SK-N-SH treated with all-trans-retinoic acid at 6 μM for 48 hours (cell line): ENCODE results near the gene SEMA5A.

Experiments used
- ATAC-seq: fragments of 200-7000 bp; cut with Tn5 transposase; 3 replicates; pipeline ENCODE4 v1.9.1; 2020; ENCODE audit warnings: mild to moderate bottlenecking, moderate library complexity
- ARNTL ChIP-seq: fragments of 450-650 bp; formaldehyde crosslinking; IDR thresholded peaks from 2 replicates; pipeline ENCODE4 v1.5.0; 2020; ENCODE audit warnings: low read depth, mild to moderate bottlenecking, moderate library complexity, borderline replicate concordance
- BACH2 ChIP-seq: fragments of 250-450 bp; sonication (Bioruptor Pico); IDR thresholded peaks from 2 replicates; pipeline ENCODE4 v1.9.0; 2021; ENCODE audit warnings: mild to moderate bottlenecking, borderline replicate concordance
- CSDC2 ChIP-seq: fragments of 250-450 bp; sonication (Bioruptor Pico); IDR thresholded peaks from 2 replicates; pipeline ENCODE4 v1.5.0; 2020; ENCODE audit warnings: mild to moderate bottlenecking, moderate library complexity
- CSRNP3 ChIP-seq: fragments of 250-450 bp; sonication (Bioruptor Pico); IDR thresholded peaks from 2 replicates; pipeline ENCODE4 v1.5.1; 2021; ENCODE audit warnings: mild to moderate bottlenecking, moderate library complexity
- GLIS3 ChIP-seq: fragments of 250-450 bp; sonication (Bioruptor Pico); IDR thresholded peaks from 2 replicates; pipeline ENCODE4 v1.5.0; 2020; ENCODE audit warnings: mild to moderate bottlenecking, moderate library complexity
- ISL1 ChIP-seq: fragments of 250-450 bp; sonication (Bioruptor Pico); IDR thresholded peaks from 2 replicates; pipeline ENCODE4 v2.1.2; 2022; ENCODE audit warnings: mild to moderate bottlenecking, moderate library complexity
- OSR1 ChIP-seq: fragments of 250-450 bp; sonication (Bioruptor Pico); IDR thresholded peaks from 2 replicates; pipeline ENCODE4 v1.8.0; 2022; ENCODE audit warnings: moderate library complexity, mild to moderate bottlenecking, inconsistent platforms
- PATZ1 ChIP-seq: fragments of 250-450 bp; sonication (Bioruptor Pico); IDR thresholded peaks from 2 replicates; pipeline ENCODE4 v1.8.0; 2020; ENCODE audit warnings: mild to moderate bottlenecking, moderate library complexity, borderline replicate concordance
- POU6F1 ChIP-seq: fragments of 250-450 bp; sonication (Bioruptor Pico); IDR thresholded peaks from 2 replicates; pipeline ENCODE4 v1.8.0; 2021; ENCODE audit warnings: low read depth, mild to moderate bottlenecking, moderate library complexity, borderline replicate concordance
- PPARA ChIP-seq: fragments of 250-450 bp; sonication (Bioruptor Pico); IDR thresholded peaks from 2 replicates; pipeline ENCODE4 v1.5.0; 2020; ENCODE audit warnings: mild to moderate bottlenecking, borderline replicate concordance
- RARB ChIP-seq: fragments of 250-450 bp; sonication (Bioruptor Pico); IDR thresholded peaks from 2 replicates; pipeline ENCODE4 v1.8.0; 2021; ENCODE audit warnings: mild to moderate bottlenecking, moderate library complexity
- SNAI2 ChIP-seq: fragments of 250-450 bp; sonication (Bioruptor Pico); IDR thresholded peaks from 2 replicates; pipeline ENCODE4 v1.5.0; 2020; ENCODE audit warnings: mild to moderate bottlenecking, moderate library complexity
- TCF4 ChIP-seq: fragments of 250-450 bp; sonication (Bioruptor Pico); IDR thresholded peaks from 2 replicates; pipeline ENCODE4 v1.8.0; 2021; ENCODE audit warnings: mild to moderate bottlenecking, moderate library complexity, borderline replicate concordance
- TOX ChIP-seq: fragments of 250-450 bp; sonication (Bioruptor Pico); IDR thresholded peaks from 2 replicates; pipeline ENCODE4 v1.8.0; 2021; ENCODE audit warnings: mild to moderate bottlenecking, moderate library complexity, borderline replicate concordance
- TSHZ2 ChIP-seq: fragments of 250-450 bp; sonication (Bioruptor Pico); IDR thresholded peaks from 2 replicates; pipeline ENCODE4 v1.5.0; 2020; ENCODE audit warnings: mild to moderate bottlenecking, moderate library complexity
- ZC3H10 ChIP-seq: fragments of 250-450 bp; sonication (Bioruptor Pico); IDR thresholded peaks from 2 replicates; pipeline ENCODE4 v1.5.1; 2021; ENCODE audit warnings: mild to moderate bottlenecking, moderate library complexity
- ZFP3 ChIP-seq: fragments of 250-450 bp; sonication (Bioruptor Pico); IDR thresholded peaks from 2 replicates; pipeline ENCODE4 v1.5.0; 2020; ENCODE audit warnings: mild to moderate bottlenecking, moderate library complexity
- ZFP30 ChIP-seq: fragments of 450-650 bp; formaldehyde crosslinking; IDR thresholded peaks from 2 replicates; pipeline ENCODE4 v1.5.0; 2022; ENCODE audit warnings: mild to moderate bottlenecking, moderate library complexity
- ZNF565 ChIP-seq: fragments of 450-650 bp; formaldehyde crosslinking; conservative IDR thresholded peaks from 2 replicates; pipeline ENCODE4 v1.5.0; 2020; ENCODE audit warnings: low read depth, mild to moderate bottlenecking, moderate library complexity
- ZNF70 ChIP-seq: fragments of 450-650 bp; formaldehyde crosslinking; IDR thresholded peaks from 2 replicates; pipeline ENCODE4 v1.5.0; 2020; ENCODE audit warnings: mild to moderate bottlenecking, moderate library complexity
- TF ChIP-seq, protein P1 (sequence below): fragments of 250-450 bp; sonication (Bioruptor Pico); IDR thresholded peaks from 2 replicates; pipeline ENCODE4 v1.5.1; 2020; ENCODE audit warnings: low read depth, mild to moderate bottlenecking, moderate library complexity

Gene SEMA5A

DNA sequence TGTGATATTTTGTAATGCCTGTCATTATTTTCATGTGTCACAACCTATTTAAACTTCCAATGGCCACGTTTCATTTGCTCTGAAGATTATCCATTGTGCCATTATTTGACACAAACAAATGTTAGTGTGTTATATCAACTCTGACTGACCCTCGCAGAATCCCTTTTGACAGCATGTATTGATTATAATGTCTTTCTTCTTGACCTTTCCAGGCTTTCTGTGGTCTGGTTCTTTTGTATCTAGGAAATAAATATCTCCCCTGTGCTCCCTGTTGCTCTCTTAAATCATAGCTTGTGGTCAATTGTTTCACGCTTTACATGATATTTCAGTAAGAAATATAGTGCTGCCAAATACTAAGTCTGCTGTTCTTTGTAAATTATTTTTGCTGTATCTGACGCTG lies 442.6 kb downstream of the SEMA5A start:
- no peak for TF ChIP-seq CSDC2
- no peak for TF ChIP-seq SNAI2 (CRISPR knock-in tag)
- no peak for TF ChIP-seq POU6F1 (CRISPR knock-in tag)
- TF ChIP-seq RARB (CRISPR knock-in tag), result no peak
- TF ChIP-seq BACH2, result no peak
- no peak for TF ChIP-seq CSRNP3 (CRISPR knock-in tag)
- no peak for TF ChIP-seq TCF4
- TF ChIP-seq PPARA, result no peak
- TF ChIP-seq TSHZ2 (CRISPR knock-in tag), result no peak
- ATAC-seq, result no peak

GRCh38 chr5:9099689-9100088 lies 446.2 kb downstream of the SEMA5A start:
- TF ChIP-seq CSRNP3 (CRISPR knock-in tag) (no peak), TCF4 (no peak), ISL1 (CRISPR knock-in tag) (no peak), OSR1 (no peak), TOX (CRISPR knock-in tag) (no peak), PPARA (no peak), ZC3H10 (CRISPR knock-in tag) (no peak), GLIS3 (CRISPR knock-in tag) (no peak), ZNF70 (CRISPR knock-in tag) (no peak), RARB (CRISPR knock-in tag) (no peak), PATZ1 (CRISPR knock-in tag) (no peak), ZFP30 (CRISPR knock-in tag) (no peak), ZNF565 (CRISPR knock-in tag) (no peak)
- TF ChIP-seq, protein P1, sequence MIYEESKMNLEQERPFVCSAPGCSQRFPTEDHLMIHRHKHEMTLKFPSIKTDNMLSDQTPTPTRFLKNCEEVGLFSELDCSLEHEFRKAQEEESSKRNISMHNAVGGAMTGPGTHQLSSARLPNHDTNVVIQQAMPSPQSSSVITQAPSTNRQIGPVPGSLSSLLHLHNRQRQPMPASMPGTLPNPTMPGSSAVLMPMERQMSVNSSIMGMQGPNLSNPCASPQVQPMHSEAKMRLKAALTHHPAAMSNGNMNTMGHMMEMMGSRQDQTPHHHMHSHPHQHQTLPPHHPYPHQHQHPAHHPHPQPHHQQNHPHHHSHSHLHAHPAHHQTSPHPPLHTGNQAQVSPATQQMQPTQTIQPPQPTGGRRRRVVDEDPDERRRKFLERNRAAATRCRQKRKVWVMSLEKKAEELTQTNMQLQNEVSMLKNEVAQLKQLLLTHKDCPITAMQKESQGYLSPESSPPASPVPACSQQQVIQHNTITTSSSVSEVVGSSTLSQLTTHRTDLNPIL (CRISPR knock-in tag), result no peak
- ATAC-seq, result peak; percentile 40; the same call in 1 of the 3 replicates

GRCh38 chr5:9098990-9099389 lies 446.9 kb downstream of the SEMA5A start:
- no peak for TF ChIP-seq ZNF70 (CRISPR knock-in tag)
- no peak for TF ChIP-seq TCF4
- no peak for TF ChIP-seq ZFP3
- TF ChIP-seq OSR1, result no peak
- no peak for TF ChIP-seq PPARA
- no peak for TF ChIP-seq ZC3H10 (CRISPR knock-in tag)
- TF ChIP-seq ZNF565 (CRISPR knock-in tag), result no peak
- TF ChIP-seq RARB (CRISPR knock-in tag), result no peak
- TF ChIP-seq TOX (CRISPR knock-in tag), result no peak
- TF ChIP-seq TSHZ2 (CRISPR knock-in tag), result no peak
- no peak for TF ChIP-seq ZFP30 (CRISPR knock-in tag)
- no peak for TF ChIP-seq ARNTL (CRISPR knock-in tag)
- no peak for TF ChIP-seq POU6F1 (CRISPR knock-in tag)
- TF ChIP-seq, all 23 proteins: peak for 0

More at GRCh38 chr5:9098990-9099389, 446.9 kb downstream of the SEMA5A start:
- ATAC-seq, result no peak
